Measurements from ENCODE around the gene PROP1. TPM values are rescaled to one million over a fixed set of nuclear protein-coding genes. Genes with fewer than 3 reads are reported as not detected.

The PROP1 gene
- total and polyA plus RNA-seq, 8 donors: not detected

GRCh38 chr5:177994063-177994462 is 2.0 kb downstream of the PROP1 start:
- H3K4me3 ChIP-seq: no peak overlapping the region
- no peak overlapping the region for H3K27ac ChIP-seq
- peaks cover 0 to 44% (median 11%) of the 10 kb centered on the region in 3 donors for H3K27me3 ChIP-seq
- no peaks in the 10 kb centered on the region for H3K4me1 ChIP-seq
- intact Hi-C loops (cut with DNase I; ENCODE audit: low total_unique reads): no loop called here
- WGBS, 5 donors: 85 to 89% (median 87%) methylated on average over 15 to 19 of the region's 19 CpGs
- no peak for DNase-seq
- TF ChIP-seq, protein P1, sequence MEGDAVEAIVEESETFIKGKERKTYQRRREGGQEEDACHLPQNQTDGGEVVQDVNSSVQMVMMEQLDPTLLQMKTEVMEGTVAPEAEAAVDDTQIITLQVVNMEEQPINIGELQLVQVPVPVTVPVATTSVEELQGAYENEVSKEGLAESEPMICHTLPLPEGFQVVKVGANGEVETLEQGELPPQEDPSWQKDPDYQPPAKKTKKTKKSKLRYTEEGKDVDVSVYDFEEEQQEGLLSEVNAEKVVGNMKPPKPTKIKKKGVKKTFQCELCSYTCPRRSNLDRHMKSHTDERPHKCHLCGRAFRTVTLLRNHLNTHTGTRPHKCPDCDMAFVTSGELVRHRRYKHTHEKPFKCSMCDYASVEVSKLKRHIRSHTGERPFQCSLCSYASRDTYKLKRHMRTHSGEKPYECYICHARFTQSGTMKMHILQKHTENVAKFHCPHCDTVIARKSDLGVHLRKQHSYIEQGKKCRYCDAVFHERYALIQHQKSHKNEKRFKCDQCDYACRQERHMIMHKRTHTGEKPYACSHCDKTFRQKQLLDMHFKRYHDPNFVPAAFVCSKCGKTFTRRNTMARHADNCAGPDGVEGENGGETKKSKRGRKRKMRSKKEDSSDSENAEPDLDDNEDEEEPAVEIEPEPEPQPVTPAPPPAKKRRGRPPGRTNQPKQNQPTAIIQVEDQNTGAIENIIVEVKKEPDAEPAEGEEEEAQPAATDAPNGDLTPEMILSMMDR (IDR thresholded peaks at IDR 0.05): no peak
- TF ChIP-seq EP300 (IDR thresholded peaks at IDR 0.05): no peak
- no peak for TF ChIP-seq POLR2AphosphoS5 (IDR thresholded peaks at IDR 0.05)
- TF ChIP-seq POLR2A (IDR thresholded peaks at IDR 0.05): no peak
- H3K36me3 ChIP-seq: no peaks in the 10 kb centered on the region
- no peaks in the 10 kb centered on the region for H3K9me3 ChIP-seq

- no peaks in the 10 kb centered on the region for H3K36me3 ChIP-seq
- no peak overlapping the region for H3K4me3 ChIP-seq
- H3K27ac ChIP-seq: no peak overlapping the region
- 80 to 86% (median 83%) methylated on average over 6 of the region's 6 CpGs for WGBS, 5 donors
- H3K4me1 ChIP-seq: no peaks in the 10 kb centered on the region
- peaks cover 0 to 44% (median 11%) of the 10 kb centered on the region in 3 donors for H3K27me3 ChIP-seq
- no peak for DNase-seq
- no peak for TF ChIP-seq EP300 (IDR thresholded peaks at IDR 0.05)
- TF ChIP-seq POLR2AphosphoS5 (IDR thresholded peaks at IDR 0.05): no peak
- no peak for TF ChIP-seq POLR2A (IDR thresholded peaks at IDR 0.05)
- TF ChIP-seq, protein P1 (IDR thresholded peaks at IDR 0.05): no peak
- intact Hi-C loops (cut with DNase I; ENCODE audit: low total_unique reads): no loop called here
- no peaks in the 10 kb centered on the region for H3K9me3 ChIP-seq
Observed at GRCh38 chr5:177992466-177992865, 3.6 kb downstream of the PROP1 start.

DNA sequence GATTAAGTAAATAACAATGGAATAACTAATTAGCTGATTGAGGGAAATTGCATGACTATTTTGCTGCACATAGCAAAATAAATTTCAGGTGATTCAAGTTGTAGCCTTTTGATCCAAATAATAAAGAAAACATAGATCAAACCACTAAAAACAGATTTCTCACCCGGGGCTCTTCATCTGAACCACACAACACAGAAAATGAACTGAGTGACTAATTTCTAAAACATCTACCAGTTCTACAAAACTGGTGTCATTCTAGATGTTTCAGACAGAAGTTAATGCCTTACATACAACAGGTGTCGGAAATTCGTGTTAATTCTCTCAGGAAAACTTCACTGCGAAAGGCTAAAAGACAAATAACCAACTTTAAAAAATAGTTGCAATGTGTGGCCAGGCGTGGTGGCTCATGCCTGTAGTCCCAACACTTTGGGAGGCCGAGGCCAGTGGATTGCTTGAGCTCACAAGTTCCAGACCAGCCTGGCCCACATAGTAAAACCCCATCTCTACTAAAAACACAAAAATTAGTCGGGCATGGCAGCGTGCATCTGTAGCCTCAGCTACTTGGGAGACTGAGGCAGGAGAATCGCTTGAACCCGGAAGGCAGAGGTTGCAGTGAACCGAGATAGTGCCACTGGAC is 6.9 kb downstream of the PROP1 start:
- Histone ChIP-seq H3K4me1 (peaks cover 0 to 15% (median 7%) of the 10 kb centered on the region in 4 donors), H3K27ac (no peak overlapping the region), H3K4me3 (no peak overlapping the region), H3K9me3 (no peaks in the 10 kb centered on the region), H3K27me3 (peaks cover 9 to 45% (median 16%) of the 10 kb centered on the region in 3 donors), H3K36me3 (no peaks in the 10 kb centered on the region)
- intact Hi-C loops (cut with DNase I; ENCODE audit: low total_unique reads): no loop called here
- TF ChIP-seq POLR2A (IDR thresholded peaks at IDR 0.05) (no peak), POLR2AphosphoS5 (IDR thresholded peaks at IDR 0.05) (no peak), EP300 (IDR thresholded peaks at IDR 0.05) (no peak)
- TF ChIP-seq, protein P1 (IDR thresholded peaks at IDR 0.05): no peak
- DNase-seq: no peak
- WGBS, 5 donors: 85 to 91% (median 88%) methylated on average over 11 of the region's 11 CpGs

GRCh38 chr5:177987326-177987725 is 8.7 kb downstream of the PROP1 start:
- H3K27me3 ChIP-seq: peaks cover 14 to 60% (median 34%) of the 10 kb centered on the region in 3 donors
- H3K4me3 ChIP-seq: no peak overlapping the region
- intact Hi-C loops (cut with DNase I; ENCODE audit: low total_unique reads): no loop called here
- no peak overlapping the region for H3K27ac ChIP-seq
- TF ChIP-seq POLR2A (IDR thresholded peaks at IDR 0.05): no peak
- TF ChIP-seq, protein P1 (IDR thresholded peaks at IDR 0.05): no peak
- no peak for TF ChIP-seq EP300 (IDR thresholded peaks at IDR 0.05)
- TF ChIP-seq POLR2AphosphoS5 (IDR thresholded peaks at IDR 0.05): no peak
- H3K36me3 ChIP-seq: no peaks in the 10 kb centered on the region
- H3K9me3 ChIP-seq: no peaks in the 10 kb centered on the region
- 67 to 77% (median 72%) methylated on average over 9 of the region's 9 CpGs for WGBS, 5 donors
- H3K4me1 ChIP-seq: peaks cover 0 to 19% (median 7%) of the 10 kb centered on the region in 4 donors
- DNase-seq: no peak
